Head of caudate nucleus (tissue), 42 donors: ENCODE measurements around the gene LIN7B.
A peak's percentile ranks its signal among the peaks of the same experiment; 100 is the strongest.
"Not testable (repeated sequence)": the region's sequence is repeated elsewhere in the genome, so short reads cannot be mapped to it uniquely, and the experiment has no call there.

Experiments used
- DNase-seq, 42 donors: peaks; one replicate each; pipeline versions ENCODE4 v3.0.0 to v3.0.0-alpha.2; 2020 to 2021; ENCODE audit warnings: mixed read lengths in 7 of 42
- intact Hi-C: fragments of 100-400 bp; cut with DNase I; formaldehyde crosslinking; loops from one replicate; pipeline ENCODE4 v1.15.0; 2022

Gene LIN7B

GRCh38 chr19:49116544-49116943 lies 2.4 kb downstream of the LIN7B start:
- DNase-seq = no peak
- intact Hi-C loops = no loop called here

- intact Hi-C loops = no loop called here
- DNase-seq = no peak
Observed at GRCh38 chr19:49117677-49118564, 3.8 kb downstream of the LIN7B start.

GRCh38 chr19:49118565-49119410 lies 4.6 kb downstream of the LIN7B start, which contains the start of gene C19orf73:
C19orf73 (minus strand) TSS chr19:49119143; CDS start chr19:49119022, 121 bp downstream.
- peak; percentile 91 to 99 (median 97) for DNase-seq
- intact Hi-C loops = no loop called here

GRCh38 chr19:49119411-49120324 lies 5.5 kb downstream of the LIN7B start, which contains the start of gene PPFIA3:
PPFIA3 (plus strand) TSS chr19:49119544; CDS start chr19:49127874, 8,330 bp downstream.
- DNase-seq = peak in 37 of 42 donors; percentile 37 to 82 (median 62)
- intact Hi-C loops = no loop called here

DNA sequence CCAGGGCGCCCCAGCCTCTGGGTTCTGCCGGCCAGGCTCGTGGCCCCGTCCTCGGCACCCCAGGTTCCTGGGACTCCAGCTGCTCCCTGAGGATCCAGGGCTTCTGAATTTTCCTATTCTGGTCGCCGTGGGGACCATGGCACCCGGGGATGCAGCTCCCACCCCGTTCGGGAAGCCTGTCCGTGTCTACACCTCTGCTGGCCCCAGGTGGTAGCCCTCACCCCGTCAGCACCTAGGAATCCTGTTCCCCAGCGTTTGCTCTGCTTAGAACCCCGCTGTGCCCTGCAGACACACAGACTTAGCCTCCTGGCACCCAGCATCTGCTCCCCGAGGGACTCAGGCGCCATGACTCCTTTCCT lies 6.1 kb downstream of the LIN7B start:
- intact Hi-C loops = no loop called here
- DNase-seq = peak in 2 of 42 donors; percentile 8 to 15

GRCh38 chr19:49120868-49121267 lies 6.7 kb downstream of the LIN7B start:
- intact Hi-C loops = no loop called here
- DNase-seq = no peak

- intact Hi-C loops = not testable (repeated sequence)
Observed at GRCh38 chr19:49121841-49122240, 7.7 kb downstream of the LIN7B start.

GRCh38 chr19:49123285-49123684 lies 9.1 kb downstream of the LIN7B start:
- DNase-seq, intact Hi-C loops: not testable (repeated sequence)

More at GRCh38 chr19:49121841-49122240, 7.7 kb downstream of the LIN7B start:
- DNase-seq = not testable (repeated sequence)

DNA sequence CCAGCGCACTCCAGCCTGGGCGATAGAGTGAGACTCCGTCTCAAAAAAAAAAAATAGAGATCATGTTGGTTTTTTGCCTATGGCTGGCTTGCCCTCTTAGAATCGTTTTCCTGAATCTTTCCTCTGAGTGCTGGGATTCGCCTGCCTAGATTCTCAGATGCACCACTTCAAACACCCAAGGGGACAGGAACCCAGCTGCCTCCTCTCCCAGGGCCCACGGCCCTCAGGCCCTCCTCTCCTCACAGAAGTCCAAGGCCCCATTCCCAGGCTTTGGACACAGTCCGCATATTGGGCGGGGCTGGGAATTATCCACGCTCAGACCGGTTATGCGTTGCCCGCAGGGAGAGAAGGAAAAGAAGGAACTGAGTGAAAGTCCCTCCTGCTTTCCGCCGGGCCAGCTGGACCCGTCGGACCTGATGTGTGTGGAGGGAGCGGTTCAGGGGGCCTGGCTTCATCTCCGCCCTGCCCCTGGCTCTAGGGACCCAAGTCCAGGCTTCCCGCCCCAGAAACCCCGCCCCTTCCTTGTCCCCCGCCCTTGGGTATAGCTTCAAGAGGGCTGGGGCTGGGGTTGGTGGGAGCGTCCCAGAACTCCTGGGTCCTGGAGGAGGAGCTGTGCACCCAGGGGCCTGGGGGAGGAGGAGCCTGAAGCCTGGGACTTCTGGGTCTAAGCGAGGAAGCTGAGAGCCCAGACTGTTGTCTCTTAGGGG lies 11.0 kb downstream of the LIN7B start:
- no peak for DNase-seq
- intact Hi-C loops = no loop called here

DNA sequence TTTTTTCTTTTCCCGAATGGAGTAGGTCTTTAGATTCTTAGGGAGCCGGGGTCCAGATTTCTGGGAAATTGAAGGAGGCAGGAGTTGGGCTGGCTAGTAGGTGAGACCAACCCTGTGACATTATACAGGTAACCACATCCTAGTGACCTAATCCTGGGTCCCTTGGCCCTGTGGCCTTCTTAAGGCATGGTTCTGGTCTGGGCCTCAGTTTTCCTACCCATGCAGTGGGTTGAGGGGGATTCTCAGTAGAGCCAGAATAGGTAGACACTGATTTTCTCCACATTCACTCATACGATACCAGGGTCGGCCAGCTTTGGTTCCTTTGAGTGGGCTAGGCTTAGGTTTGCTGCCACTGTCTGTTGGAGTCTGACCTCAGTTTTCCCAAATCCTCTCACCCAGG lies 12.4 kb downstream of the LIN7B start:
- no peak for DNase-seq
- intact Hi-C loops = no loop called here

DNA sequence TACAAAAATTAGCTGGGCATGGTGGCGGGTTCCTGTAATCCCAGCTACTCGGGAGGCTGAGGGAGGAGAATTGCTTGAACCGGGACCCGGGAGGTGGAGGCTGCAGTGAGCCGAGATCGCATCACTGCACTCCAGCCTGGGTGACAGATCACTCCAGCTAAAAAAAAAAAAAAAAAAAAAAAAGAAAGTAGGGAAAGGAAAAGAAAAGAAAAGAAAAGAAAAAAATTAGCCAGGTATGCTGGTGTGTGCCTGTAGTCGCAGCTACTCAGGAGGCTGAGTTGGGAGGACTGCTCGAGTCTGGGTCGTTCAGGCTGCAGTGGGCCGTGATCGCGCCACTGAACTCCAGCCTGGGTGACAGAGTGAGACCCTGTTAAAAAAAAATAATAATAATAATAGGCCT lies 13.1 kb downstream of the LIN7B start:
- DNase-seq, intact Hi-C loops: not testable (repeated sequence)

DNA sequence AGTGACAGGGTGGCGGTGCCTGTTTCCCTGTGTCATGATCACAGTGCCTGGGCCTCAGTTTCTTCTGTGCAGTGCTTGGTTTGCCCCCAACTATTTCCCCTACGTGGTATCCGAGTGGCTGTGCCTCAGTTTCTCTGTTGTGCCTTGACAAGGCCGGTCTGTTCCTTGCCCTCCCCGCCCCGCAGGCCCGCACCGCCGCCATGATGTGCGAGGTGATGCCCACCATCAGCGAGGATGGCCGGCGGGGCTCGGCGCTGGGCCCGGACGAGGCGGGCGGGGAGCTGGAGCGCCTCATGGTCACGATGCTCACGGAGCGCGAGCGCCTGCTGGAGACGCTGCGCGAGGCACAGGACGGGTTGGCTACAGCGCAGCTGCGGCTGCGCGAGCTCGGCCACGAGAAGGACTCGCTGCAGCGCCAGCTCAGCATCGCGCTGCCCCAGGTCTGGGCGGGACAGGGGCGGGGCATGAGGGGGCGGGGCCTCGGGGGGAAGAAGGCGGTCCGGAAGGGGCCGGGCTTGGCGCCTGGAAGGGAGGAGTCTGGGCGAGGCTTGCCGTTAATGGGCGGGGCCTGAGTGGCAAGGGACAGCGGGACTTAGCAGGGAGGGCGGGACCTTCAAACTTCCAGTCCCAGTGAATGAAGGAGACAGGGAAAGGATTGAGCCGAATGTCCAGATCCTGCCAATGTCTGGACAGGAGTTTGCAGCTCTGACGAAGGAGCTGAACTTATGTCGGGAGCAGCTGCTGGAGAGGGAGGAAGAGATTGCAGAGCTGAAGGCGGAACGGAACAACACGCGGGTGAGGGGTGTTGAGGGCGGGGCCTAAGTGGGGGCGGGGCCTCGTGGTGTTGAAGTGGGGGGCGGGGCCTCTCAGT lies 13.7 kb downstream of the LIN7B start:
- peak; percentile 89 to 99 (median 97) for DNase-seq
- intact Hi-C loops = no loop called here

DNA sequence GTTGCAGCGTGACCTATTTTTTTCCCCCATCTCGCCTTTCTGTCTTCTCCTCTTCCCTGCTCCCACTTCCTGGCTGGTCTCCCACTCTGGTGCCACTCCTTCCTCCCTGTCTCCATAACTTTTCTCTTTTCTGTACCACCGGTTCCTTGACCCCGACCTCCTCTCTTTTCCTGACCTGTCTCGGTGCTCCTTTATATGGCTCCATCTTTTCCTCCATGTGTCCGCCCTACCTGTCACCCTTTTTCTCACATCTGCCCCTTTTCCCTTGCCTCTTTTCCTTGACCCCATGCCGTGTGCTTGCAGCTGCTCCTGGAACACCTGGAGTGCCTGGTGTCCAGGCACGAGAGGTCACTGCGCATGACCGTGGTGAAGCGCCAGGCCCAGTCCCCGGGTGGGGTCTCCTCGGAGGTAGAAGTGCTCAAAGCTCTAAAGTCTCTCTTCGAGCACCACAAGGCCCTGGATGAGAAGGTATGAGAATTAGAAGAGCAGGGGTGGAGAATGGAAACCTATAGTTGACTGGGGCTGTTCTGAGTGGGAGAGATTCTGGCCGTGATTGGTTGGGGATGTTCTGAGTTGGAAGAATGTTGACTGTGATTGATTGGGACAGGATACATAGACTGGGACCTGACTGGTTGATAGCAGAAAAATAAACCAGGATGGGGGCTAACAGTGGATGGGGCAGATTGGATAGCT lies 14.5 kb downstream of the LIN7B start:
- no peak for DNase-seq

DNA sequence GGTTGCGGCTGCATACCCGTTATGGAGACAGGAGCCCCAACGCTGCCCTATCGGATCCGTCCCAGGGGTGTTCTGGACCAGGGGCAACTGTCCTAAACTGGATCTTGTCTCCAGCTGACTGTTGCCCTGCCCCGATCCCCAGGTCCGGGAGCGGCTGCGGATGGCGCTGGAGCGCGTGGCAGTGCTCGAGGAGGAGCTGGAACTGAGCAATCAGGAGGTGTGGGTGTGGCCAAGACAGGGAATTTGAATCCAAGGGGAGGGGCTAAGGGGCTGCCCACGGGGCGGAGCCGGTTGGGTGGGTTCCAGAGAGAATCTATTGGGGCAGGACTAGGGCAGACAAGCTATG lies 15.0 kb downstream of the LIN7B start:
- intact Hi-C loops = no loop called here
- no peak for DNase-seq

More for the DNA sequence above, 14.5 kb downstream of the LIN7B start:
- intact Hi-C loops = no loop called here

DNA sequence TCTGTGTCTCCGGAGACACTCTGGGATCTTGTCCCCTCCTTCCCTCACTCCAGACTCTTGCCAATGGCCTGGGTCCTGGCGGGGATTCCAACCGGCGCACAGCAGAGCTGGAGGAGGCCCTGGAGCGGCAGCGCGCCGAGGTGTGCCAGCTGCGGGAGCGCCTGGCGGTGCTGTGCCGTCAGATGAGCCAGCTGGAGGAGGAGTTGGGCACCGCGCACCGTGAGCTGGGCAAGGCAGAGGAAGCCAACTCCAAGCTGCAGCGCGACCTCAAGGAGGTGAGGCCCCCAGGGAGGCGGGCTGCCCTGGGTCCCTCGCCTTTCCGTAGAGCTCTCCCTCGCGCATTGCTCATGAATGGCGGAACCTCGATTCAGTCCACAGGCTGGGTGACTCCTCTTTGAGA lies 16.2 kb downstream of the LIN7B start:
- intact Hi-C loops = no loop called here
- DNase-seq = no peak

DNA sequence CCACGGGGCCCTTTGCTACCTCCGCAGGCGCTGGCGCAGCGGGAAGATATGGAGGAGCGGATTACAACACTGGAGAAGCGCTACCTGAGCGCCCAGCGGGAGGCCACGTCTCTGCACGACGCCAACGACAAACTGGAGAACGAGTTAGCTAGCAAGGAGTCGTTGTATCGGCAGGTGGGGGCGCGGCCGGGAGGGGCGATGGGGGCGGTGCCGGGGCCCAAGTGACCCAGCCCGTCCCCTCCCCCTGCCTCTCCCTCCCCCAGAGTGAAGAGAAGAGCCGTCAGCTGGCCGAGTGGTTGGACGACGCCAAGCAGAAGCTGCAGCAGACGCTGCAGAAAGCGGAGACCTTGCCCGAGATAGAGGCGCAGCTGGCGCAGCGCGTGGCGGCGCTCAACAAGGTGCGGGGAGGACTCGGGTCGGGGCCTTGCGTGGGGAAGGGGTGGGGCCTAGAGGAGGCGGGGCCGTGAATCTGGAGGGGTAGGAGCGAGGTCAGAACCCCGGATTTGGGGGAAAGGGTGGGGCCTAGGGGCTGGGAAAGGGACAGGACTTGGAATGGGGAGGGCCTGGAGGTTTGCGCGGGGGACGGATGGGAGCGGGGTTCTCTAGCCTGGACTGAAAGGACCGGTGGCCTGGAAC lies 18.9 kb downstream of the LIN7B start:
- intact Hi-C loops = no loop called here
- peak in 1 of 42 donors; percentile 36 for DNase-seq
